GOT3 (cell line): ENCODE measurements around the gene NFATC2.

Source experiments
- DNase-seq: peaks from one replicate; lab custom pipeline; 2025; ENCODE audit warnings: mixed read lengths; lab: John Stamatoyannopoulos, UW

The NFATC2 gene

GRCh38 chr20:51429696-51430095 is 112.8 kb downstream of the NFATC2 start:
- DNase-seq: no peak

DNA sequence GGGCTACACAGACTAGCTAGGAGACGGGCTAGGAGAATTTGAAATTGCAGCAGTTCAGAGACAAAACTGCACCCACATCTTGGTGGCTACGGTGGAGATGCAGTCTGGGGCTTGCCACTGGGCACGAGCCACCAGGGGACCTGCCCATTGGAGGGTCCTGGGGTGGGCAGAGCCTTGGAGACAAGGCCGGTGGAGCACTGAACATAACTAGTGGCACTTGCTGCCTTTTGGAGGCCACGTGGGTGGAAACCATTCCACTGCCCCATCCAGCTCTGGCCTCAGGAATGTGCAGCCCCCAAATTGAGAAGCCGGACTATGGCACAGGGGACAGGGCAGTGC is 113.4 kb downstream of the NFATC2 start:
- no peak for DNase-seq

DNA sequence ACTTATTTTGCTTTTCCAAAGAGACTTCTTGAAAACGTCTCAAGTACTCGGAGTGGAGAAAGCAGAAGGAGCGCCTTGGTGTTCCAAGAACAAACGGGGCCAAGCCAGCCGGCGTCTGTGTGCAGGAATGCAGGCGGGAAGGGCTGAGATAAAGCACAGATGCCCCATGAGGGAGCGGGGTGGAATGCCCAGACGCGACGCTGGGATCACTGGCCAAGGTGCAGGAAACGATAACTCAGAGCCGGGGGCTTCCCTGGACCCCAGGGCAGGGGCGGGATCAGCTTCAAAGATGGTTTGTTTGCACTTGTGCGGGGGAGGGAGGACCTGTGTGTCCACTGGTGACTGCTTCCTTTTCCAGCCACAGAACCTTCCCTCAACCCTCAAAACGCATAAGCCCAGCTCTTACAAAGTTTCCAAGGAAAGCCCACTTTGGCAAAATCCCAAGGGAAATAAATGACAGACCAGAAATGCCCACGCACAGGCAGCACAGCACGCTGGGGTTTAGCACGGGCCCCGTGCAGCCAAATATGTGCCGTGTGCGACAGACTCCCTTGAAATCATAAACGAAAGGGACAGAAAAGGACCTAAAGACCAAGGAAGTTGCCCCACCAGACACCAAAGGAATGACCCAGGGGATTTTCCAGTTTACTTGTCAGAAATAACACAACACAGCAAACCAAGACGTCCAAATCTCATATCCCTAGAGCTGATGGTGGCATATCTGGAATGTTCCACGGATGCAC is 113.9 kb downstream of the NFATC2 start:
- DNase-seq: no peak

- no peak for DNase-seq
Observed at GRCh38 chr20:51427651-51428291, 114.7 kb downstream of the NFATC2 start.

- DNase-seq: no peak
Observed at GRCh38 chr20:51426718-51427650, 115.5 kb downstream of the NFATC2 start.

DNA sequence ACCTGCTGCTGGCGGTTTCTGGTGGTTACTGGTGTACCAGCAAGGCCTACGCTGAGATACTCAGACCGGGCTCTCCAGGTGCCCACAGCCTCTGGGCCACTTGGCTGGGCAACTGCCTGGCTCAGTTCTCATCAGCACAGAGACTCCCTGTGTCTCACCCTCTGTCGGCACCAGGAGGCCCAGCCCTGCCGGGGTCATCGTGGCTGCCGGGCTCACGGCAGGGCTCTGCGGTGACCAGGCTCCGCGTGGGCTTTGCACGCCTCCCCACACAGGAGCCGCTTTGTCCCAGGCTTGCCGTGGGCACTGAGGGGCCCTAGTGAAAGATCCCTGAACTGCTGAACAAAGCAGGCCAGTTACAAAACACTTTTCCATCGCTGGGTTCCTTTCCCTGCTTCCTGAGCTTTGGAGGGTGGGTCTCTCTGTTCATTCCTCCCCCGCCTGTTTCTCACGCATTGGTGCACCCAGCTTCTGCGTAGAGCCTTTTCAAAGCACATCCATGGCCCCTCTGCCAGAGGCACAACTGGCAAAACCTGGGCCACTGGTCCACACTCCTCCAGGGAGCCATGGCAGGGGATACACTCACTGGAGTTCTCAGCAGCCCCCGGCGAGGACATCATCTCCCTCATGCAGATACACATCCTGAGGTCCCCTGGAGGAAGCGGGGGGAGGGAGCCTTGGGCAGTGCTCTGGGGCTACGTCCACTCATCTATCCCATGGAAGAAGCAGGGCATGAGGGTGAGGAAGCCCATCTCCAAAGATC is 117.0 kb downstream of the NFATC2 start:
- no peak for DNase-seq

DNA sequence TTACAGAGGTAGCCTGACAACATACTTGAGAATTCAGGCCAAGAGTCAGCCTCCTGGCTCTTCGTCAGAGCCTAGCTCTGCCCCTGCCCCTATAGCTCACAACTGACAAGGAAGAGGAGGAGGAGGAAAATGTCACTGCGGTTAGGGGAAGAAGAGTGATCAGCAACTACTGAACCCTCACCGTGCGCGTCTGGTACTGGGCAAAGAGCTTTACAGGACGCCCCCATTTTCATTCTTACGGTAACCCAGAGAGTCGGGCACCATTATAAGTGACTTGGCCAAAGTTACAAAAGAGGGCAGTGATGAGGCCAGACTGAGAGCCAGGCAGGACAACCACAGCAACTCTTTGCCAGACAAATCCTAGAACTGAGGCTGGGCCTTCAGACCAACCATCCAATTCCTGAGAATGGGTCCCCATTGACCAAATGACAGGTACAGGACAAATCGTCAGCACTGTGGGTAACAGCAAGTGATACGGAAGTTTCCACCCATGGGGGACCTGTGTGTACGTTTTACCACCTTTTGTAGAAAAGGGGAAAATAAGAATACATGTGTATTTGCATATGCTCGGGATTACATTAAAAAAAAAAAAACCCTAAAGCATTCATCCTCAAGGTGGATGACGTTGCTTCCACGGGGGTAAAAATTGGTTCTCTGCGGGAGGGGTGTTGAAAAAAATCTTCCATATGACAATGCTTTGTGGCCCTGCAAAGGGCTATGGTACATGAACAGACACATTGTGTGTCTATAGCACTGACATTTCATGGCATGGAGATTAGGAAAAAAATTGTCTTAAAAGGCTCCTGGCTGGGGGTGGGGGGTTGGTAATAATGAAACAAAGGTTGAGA is 118.0 kb downstream of the NFATC2 start:
- DNase-seq: no peak

- no peak for DNase-seq
Observed at GRCh38 chr20:51423810-51424209, 118.7 kb downstream of the NFATC2 start.

DNA sequence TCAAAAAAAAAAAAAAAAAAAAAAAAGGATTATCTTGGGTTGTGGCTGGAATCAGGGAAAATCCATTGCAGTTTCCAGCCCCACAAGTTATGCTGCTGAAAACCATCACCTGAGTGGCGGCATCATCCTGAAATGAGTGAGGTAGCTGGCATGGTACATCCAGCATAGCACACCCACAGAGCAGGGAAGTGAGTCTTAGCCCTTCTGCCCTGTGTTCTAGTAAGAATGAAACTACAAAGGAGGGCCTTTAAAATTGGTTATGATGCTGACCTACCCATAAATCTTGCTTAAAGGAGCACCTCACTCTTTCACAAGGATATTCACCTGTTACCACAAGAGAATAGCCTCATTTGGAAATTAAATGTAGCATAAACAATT is 119.2 kb downstream of the NFATC2 start:
- DNase-seq: no peak

DNA sequence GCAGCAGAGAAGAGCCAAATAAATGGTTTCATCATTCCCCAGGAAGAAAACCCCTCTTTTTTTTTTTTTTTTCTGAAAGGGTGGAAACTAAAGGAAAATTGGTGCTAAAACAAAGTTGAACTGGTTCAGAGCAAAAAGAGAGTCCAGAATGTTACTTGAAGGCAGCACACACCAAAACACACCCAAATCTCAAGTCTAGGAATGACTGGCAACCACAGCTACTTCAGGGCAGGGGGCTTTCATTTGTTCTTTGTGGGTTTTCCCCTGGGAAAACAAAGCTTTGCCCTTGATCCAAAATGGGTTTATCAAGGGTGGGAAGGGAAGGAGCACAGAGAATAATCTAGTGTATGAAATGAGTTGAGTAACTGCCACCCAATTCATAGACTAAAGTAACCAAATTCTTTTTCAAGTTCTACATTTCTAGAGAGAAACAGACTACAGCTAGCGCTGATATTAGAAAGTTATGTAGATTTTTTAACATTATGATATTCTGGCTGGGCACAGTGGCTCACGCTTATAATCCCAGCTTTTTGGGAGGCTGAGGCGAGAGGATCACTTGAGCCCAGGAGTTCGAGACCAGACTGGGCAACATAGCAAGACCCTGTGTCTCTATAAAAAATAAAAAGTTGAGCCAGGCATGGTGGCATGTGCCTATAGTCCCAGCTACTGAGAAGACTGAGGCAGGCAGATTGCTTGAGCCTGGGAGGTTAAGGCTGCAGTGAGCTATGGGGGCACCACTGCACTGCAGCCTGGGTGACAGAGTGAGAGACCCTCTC is 119.8 kb downstream of the NFATC2 start:
- DNase-seq: no peak

- no peak for DNase-seq
Observed at GRCh38 chr20:51420805-51421204, 121.7 kb downstream of the NFATC2 start.

DNA sequence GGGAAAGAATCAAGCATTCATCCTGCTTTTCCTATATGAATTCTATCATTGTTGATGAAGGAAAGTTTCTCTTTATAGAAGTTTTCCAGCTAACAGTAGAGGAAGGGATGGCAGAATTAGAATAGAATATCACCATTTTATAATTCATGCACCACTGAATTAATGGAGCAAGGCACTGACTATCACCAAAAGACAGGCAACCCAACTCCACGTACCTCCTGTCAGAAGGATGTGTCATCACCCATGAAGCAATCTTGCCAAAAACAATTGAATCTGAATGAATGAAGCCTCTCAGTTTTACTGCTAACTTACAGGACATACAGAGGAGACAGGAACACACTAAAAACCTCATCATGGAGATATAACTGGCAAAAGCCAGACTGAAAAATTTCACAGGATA is 122.4 kb downstream of the NFATC2 start:
- DNase-seq: no peak

DNA sequence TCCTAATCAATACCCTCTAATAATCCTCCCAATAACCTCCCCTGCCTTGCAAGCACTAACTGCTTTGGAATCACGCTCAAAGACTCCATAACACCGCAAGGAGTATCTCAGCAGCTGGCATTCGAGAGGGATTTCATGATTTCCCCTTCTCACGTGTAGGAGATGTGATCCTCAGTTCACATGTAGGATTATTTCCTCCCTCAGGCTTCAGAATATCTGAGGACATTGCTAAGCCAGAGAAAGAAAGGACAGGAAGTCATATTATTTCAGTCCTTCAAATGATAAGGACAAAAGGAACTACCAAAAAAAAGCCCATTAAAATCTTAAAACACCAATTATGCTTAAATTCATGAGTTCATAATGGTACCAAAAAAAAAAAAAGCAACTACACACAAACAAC is 122.9 kb downstream of the NFATC2 start:
- DNase-seq: no peak

- DNase-seq: no peak
Observed at GRCh38 chr20:51419231-51419630, 123.3 kb downstream of the NFATC2 start.

GRCh38 chr20:51418137-51418529 is 124.4 kb downstream of the NFATC2 start:
- DNase-seq: no peak

DNA sequence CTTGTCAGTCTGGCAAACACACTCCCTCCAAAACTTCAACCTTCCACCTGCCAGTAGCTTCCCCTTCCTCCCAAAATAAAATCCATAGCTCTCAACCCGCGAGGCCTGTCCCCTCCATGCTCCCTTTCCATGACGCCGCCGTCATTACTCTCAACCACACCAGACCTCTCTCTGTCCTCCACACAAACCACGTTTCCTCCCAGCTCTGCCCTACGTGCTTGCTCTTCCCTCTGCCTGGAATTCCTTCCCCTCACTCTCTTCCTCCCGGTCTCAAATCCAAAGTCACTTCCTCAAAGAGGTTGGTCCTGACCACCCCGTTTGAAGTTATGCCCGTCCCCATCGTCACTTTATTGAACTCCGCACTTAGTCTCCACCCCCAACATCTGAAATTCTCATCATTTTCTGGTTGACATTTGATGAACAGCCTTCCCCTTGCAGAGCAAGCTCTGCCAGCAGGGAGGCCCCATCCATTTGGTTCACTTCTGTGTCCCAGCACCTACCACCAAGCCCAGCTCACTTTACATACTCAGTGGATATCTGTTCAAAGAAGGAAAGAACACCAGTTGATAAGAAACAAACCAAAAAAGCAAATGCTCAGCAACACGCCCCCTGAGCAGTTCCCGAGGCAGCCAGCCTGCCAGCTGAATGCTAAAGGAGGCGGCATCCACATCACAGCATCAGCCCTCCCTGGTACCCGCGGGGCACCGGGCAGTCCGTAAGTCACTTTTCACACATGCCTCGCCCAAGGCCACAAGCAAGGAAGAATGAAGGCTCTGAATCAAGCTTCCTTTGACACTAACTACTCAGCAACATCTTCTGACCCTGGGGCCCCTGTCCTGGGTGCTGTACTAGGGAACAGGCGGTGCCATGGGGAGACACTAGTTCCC is 125.0 kb downstream of the NFATC2 start:
- DNase-seq: no peak

DNA sequence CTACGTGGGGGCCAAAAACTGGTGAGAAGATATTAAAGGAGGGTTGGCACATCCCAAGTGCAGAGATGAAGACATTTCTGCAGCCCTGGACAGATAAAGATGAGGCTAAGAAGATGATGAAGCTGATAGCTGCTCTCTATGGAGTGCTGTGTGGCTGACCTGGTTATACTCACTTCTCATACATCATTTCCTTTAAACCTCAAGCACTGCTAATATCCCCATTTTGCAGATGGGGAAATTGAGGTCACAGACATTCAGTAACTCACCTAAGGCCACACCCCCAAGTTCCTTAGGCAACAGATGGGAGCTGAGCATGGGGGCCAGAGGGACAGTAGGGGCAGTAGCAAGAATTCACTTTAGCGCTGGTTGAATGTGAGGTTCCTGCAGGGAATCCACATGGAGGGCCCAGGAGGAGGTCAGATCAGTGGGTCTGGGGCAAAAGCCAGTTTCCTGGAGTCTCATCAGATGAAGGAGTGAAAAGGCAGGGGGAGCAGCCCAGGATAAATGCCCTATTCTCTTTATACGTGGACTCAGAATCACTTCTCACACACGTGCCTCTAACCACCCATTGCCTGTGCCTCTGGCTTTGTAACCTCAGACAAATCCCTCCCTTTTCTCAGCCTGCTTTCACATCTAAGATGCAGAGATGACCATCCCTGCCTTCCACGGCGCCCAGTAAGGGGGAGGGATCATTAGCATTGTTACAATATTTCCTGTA is 125.8 kb downstream of the NFATC2 start:
- no peak for DNase-seq

- DNase-seq: no peak
Observed at GRCh38 chr20:51413857-51414256, 128.7 kb downstream of the NFATC2 start.
